HG03196 (cell line): ENCODE data around the gene MTMR1.

Experiments
- ATAC-seq: cut with Tn5 transposase; IDR thresholded peaks from one replicate; pipeline ENCODE4 v1.9.1; 2021; ENCODE audit not compliant: unreplicated experiment

The MTMR1 gene

GRCh38 chrX:150696331-150696730 lies 3.1 kb downstream of the MTMR1 start:
- no peak for ATAC-seq

- no peak for ATAC-seq
Observed at GRCh38 chrX:150696866-150697265, 3.7 kb downstream of the MTMR1 start.

GRCh38 chrX:150697641-150698040 lies 4.4 kb downstream of the MTMR1 start:
- no peak for ATAC-seq

GRCh38 chrX:150698981-150699380 lies 5.8 kb downstream of the MTMR1 start:
- ATAC-seq: no peak

- ATAC-seq: no peak
Observed at GRCh38 chrX:150700107-150700506, 6.9 kb downstream of the MTMR1 start.

DNA sequence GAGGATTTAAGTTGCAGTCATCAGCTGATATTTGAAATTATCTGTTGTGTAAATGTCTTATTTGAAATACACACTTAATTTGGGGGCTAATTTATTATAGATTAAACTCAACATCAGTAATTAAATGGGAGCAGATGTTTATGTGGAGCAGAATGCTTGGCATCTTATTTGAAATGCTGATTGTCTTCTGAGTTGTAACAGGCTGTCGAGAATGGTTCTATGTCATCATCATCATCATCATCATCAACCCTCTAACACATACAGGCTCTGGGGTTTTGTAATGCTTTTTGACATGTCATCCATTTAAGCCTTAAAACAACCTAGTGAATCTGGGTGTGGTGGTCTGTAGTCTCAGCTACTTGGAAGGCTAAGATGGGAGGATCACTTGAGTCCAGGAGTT lies 8.2 kb downstream of the MTMR1 start:
- no peak for ATAC-seq

- no peak for ATAC-seq
Observed at GRCh38 chrX:150702966-150703694, 9.9 kb downstream of the MTMR1 start.

DNA sequence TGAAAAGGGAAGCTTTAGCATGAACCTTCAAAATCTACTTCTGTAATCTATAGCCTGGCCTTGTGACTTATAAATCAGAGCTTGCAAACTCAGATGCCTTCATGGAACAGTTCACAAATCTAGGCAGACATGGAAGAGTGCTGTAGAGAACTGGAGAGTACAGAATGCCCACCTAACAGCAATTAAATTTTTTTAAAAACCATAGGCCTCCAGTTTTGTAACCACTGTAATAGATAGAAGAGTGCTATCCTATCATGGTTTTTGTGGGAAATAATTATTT lies 10.4 kb downstream of the MTMR1 start:
- no peak for ATAC-seq

DNA sequence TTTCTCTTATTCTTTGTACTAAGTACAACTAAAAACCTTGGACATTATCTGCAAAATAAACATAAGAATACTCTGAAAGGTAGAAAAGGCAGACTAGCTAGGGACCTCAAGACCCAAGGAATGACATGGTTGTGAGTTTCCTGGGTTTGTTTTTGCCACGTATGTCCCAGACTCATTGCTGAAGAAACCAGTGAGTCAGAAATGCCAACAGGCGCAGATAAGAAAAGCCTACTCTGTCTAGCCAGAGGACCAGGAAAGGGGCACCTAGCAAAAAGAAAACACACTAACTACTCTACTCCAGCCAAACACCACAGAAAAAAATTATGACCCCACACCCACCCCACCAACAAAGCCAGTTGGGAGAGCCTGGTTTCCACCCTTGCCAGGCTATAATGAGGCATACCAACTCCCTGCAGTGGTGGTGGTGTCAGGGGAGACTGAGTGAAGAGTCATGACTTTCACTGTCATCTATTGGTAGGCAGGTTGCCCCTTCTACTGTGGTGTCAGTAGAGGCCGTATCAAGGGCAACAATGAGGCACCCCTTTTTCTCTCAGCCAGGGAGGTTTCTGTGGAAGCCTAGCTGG lies 10.9 kb downstream of the MTMR1 start:
- ATAC-seq: no peak

DNA sequence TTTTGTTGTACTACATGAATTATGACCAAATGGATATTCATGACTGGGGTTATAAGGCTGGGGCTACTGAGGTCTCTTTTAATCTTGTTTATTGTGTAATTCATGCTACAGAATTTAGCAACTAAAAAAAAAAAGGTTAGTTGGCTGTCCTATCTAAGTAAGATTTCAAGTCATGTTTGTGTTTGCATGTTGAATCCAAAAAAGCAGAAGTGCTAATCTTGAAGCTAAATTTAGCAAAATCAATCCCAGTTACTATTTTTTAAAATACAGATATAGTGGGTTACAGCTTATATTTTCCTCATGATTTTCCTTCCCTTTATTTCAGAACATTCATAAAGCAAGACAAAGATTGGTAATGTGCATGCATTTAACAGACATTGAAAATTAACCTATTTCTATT lies 19.4 kb downstream of the MTMR1 start:
- ATAC-seq: no peak

DNA sequence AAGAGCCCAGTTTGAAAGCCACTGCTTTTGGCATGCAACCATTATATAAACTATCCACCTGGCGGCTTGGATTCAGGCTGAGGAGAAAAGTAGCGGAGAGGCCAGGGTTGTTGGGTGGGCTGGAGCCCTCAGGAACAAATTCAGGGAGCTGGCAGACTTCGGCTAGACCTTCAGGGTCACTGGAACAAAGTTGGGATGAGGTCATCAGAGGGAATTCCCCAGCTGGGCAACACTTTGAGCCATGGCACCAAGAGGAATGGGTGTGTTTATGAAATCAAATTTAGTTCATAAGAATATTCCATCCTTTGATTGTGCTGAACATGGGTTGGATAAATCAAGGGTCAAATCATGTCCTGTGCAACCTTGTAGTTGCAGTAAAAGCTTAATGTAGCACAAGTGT lies 22.0 kb downstream of the MTMR1 start:
- no peak for ATAC-seq

- no peak for ATAC-seq
Observed at GRCh38 chrX:150719621-150720020, 26.4 kb downstream of the MTMR1 start.

DNA sequence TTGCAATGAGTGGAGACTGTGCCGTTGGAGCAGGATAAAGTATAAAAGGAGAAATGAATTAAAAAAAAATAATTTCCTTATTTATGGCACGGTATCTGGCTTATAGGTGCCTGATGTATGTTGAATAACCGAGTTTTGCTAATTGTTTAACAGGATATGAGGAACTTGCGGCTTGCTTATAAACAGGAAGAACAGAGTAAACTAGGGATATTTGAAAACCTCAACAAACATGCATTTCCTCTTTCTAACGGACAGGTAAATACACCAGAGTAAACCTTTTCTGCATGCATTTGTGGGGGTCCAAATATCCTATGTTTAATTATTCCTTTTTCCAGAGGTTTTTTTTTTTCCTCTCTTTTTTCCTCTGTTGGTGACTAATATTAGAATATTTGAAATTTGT lies 36.8 kb downstream of the MTMR1 start:
- no peak for ATAC-seq

GRCh38 chrX:150730719-150731118 lies 37.5 kb downstream of the MTMR1 start:
- ATAC-seq: no peak

GRCh38 chrX:150731795-150732194 lies 38.6 kb downstream of the MTMR1 start:
- no peak for ATAC-seq

DNA sequence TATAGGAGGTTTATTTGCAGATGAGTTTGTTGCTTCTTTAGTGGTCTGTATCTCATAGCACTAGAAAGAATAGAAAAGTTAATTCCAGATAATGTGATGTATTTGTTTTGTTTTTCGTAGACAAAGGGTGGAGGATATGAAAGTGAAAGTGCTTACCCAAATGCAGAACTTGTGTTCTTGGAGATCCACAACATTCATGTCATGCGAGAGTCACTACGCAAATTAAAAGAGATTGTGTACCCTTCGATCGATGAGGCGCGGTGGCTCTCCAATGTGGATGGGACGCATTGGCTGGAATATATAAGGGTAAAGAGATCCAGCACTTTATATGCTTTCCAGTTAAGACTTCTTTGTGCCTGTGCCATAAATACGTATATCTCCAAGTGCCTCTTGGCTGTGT lies 43.3 kb downstream of the MTMR1 start:
- no peak for ATAC-seq

DNA sequence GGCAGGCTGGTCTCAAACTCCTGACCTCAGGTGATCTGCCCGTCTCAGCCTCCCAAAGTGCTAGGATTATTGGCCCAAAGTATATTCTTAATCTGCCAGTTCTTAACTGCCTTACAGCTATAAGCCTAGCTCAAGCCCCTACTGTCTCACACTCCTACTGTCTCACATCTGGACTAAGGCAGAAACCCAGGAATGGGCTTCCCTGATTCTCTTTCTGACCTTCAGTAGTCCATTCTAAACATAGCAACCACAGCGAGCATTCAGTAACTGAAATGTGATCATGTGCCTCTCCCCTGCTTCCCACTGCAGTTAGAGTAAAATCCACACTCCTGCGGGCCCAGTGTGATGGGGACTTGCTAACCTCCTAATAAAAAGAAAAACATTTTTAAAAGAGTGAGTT lies 58.9 kb downstream of the MTMR1 start:
- no peak for ATAC-seq

DNA sequence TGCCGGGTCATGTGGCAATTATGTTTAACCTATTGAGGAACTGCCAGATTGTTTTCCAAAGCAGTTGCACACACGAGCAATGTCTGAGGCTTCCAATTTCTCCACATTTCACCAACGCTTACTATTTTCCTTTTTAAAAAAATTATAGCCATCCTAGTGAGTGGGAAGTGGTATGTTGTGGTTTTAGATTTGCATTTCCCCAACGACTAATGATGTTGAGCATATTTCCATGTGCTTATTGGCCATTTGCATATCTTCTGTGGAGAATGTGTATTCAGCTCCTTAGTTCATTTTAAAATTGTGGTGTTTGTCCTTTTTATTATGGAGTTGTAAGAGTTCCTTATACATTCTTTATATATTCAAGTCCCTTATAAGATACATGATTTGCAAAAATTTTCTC lies 60.2 kb downstream of the MTMR1 start:
- ATAC-seq: no peak

GRCh38 chrX:150753968-150754367 lies 60.8 kb downstream of the MTMR1 start:
- ATAC-seq: no peak

GRCh38 chrX:150757371-150757770 lies 64.2 kb downstream of the MTMR1 start:
- ATAC-seq: no peak

DNA sequence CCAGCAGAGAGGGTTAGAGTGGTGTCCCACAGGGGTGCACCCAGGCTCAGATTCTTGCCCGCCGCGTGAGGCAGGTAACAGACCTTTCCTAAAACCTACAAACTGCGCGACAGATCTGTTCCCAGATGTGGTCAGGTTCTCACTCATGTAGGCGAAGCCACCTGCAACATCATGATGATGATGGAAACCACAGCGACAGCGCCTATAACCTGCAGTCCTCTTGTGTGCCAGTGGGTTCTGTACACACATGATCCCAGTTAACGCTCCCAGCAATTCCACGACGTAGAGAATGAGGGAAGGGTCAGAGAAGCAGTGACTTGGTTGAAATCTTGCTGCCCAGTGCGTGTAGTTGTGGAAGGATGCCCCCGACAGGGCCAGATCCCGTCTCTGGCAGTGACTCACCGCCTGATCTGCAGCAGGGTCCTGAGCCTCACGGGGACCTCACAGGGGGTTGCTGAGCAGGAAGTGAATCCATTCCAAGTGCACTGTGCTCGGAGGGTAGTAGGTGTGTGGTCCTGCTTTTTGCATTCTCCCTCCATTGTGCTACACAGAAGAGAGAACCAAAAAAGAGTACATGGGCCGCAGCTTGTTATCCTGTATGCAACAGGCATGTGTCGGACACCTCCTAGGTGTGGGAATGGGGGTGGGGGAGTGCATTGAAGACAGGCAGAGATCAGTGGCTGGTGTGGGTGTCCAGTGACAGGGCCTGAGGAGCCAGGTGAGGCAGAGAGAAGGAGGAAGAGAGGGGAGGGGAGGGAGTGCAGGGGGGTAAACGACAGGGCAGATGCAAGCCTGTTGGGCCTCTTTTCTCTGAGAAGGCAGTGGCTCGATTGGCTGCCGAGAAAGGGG lies 66.6 kb downstream of the MTMR1 start:
- ATAC-seq: no peak

GRCh38 chrX:150761176-150761818 lies 68.1 kb downstream of the MTMR1 start:
- no peak for ATAC-seq
